AG09309 (cell line): ENCODE results near the gene MAP9.
"Not testable (repeated sequence)": the region's sequence is repeated elsewhere in the genome, so short reads cannot be mapped to it uniquely, and the experiment has no call there.

Source experiments
- DNase-seq: peaks from one replicate; pipeline ENCODE4 v3.0.0-alpha.2; 2010; ENCODE audit warnings: low read depth
- H3K4me3 ChIP-seq: 2 replicates; pipeline ENCODE4 v1.5.1; 2011; ENCODE audit warnings: mild to moderate bottlenecking, low read depth, low read length, moderate library complexity; ENCODE audit not compliant: control insufficient read depth
- TF ChIP-seq, protein P1 (sequence below): IDR thresholded peaks from 2 replicates; pipeline ENCODE4 v1.5.1; 2011; ENCODE audit warnings: mild to moderate bottlenecking, low read depth, low read length, inconsistent platforms; ENCODE audit not compliant: insufficient read depth, control insufficient read depth; ENCODE audit errors: missing control alignments

Gene MAP9

GRCh38 chr4:155336242-155336641 is 40.5 kb downstream of the MAP9 start:
- no peak overlapping the region for H3K4me3 ChIP-seq
- DNase-seq, result no peak
- TF ChIP-seq, protein P1, sequence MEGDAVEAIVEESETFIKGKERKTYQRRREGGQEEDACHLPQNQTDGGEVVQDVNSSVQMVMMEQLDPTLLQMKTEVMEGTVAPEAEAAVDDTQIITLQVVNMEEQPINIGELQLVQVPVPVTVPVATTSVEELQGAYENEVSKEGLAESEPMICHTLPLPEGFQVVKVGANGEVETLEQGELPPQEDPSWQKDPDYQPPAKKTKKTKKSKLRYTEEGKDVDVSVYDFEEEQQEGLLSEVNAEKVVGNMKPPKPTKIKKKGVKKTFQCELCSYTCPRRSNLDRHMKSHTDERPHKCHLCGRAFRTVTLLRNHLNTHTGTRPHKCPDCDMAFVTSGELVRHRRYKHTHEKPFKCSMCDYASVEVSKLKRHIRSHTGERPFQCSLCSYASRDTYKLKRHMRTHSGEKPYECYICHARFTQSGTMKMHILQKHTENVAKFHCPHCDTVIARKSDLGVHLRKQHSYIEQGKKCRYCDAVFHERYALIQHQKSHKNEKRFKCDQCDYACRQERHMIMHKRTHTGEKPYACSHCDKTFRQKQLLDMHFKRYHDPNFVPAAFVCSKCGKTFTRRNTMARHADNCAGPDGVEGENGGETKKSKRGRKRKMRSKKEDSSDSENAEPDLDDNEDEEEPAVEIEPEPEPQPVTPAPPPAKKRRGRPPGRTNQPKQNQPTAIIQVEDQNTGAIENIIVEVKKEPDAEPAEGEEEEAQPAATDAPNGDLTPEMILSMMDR, result no peak

- TF ChIP-seq, protein P1, result no peak
- no peak for DNase-seq
- no peak overlapping the region for H3K4me3 ChIP-seq
These were observed 45.3 kb downstream of the MAP9 start for GRCh38 chr4:155331478-155331877.

DNA sequence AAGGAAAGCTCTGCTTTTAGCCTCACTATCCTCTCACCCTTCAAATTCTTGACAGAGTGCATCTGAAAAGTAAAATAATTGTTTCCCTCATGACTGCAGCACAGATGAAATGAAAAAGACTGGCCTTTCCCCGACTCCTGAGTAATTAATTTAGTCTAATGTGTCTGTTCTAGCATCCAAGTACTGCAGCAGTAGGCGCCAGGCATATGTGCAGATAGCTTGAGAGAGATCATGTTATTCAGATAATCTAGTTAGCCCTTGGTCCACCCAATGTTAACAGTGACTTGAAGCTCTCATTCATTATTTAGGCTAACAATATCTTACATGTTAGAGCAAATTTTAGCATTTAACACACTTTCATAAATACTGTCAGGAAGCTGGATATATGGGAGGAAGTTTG is 54.0 kb downstream of the MAP9 start:
- no peak for DNase-seq
- no peak overlapping the region for H3K4me3 ChIP-seq
- TF ChIP-seq, protein P1, result no peak

- TF ChIP-seq, protein P1, result no peak
- DNase-seq, result no peak
- no peak overlapping the region for H3K4me3 ChIP-seq
These were observed 55.8 kb downstream of the MAP9 start for GRCh38 chr4:155321006-155321405.

GRCh38 chr4:155319516-155319915 is 57.2 kb downstream of the MAP9 start:
- DNase-seq, result no peak
- TF ChIP-seq, protein P1, result no peak
- H3K4me3 ChIP-seq, result no peak overlapping the region

DNA sequence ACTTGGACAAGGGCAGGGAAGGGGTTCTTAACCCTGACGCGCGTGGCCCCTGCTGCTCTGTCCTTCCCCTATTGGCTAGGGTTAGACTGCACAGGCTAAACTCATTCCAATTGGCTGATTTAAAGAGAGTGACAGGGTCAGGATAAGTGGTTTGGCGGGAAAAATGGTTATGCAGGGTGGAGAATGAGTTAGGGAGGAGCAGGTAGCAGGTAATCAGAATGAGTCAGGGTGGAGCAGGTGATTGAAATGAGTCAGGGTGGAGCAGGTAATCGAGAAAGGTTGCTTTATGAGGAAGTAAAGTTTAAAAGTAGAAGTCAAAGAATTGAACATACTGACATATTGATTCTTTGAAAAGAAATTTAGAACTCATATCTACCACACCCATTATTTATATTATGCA is 64.7 kb downstream of the MAP9 start:
- not testable (repeated sequence) for H3K4me3 ChIP-seq, DNase-seq

DNA sequence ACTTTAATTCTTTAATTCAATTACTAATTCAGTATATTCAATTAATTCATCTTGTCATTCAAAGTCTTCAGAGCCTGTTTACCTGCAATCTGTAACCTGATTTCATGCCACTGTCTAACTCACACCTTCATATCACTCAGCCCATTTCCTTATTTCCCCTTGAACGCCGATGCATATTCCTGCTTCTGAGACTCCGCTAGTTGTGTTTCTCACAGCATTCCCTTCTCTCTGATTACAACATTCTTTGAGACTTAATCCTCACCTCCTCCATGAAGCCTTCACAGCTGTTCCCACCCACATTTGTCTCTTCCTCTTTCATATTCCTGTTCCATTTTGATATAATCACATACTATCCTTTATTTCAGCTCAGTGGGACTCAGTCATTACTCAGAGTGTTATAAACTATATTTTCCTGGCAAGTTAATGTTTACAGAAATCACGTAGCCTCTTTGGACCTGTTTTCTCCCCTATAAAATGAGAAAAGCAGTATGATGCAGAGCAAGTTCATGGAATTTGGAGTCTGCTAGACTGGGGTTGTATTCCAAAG is 69.0 kb downstream of the MAP9 start:
- H3K4me3 ChIP-seq, result no peak overlapping the region
- TF ChIP-seq, protein P1, result no peak
- DNase-seq, result no peak
